Kidney epithelial cell (primary cell): ENCODE results near the gene HHATL. TPM values are rescaled to one million over a fixed set of nuclear protein-coding genes. Genes with fewer than 3 reads are reported as not detected.
"Not testable (repeated sequence)": the region's sequence is repeated elsewhere in the genome, so short reads cannot be mapped to it uniquely, and the experiment has no call there.

Experiments used
- DNase-seq: peaks from one replicate; pipeline ENCODE4 v3.0.0-alpha.2; 2010; ENCODE audit warnings: low read depth
- H3K27me3 ChIP-seq: 2 replicates; pipeline ENCODE4 v1.6.0; 2011; ENCODE audit warnings: low read length; ENCODE audit not compliant: control insufficient read depth, insufficient read depth
- H3K36me3 ChIP-seq: 2 replicates; pipeline ENCODE4 v1.5.1; 2011; ENCODE audit warnings: low read length; ENCODE audit not compliant: control insufficient read depth, insufficient read depth
- H3K4me3 ChIP-seq: 2 replicates; pipeline ENCODE4 v1.5.1; 2011; ENCODE audit warnings: low read depth, mild to moderate bottlenecking, control low read depth, low read length
- total RNA-seq: library from RNA; depleted of rRNA; stranded (reverse); fragments of >200 nt; gene quantifications from 2 replicates; pipeline ENCODE4 v1.2.3, GENCODE V29; 2015
- TF ChIP-seq, protein P1 (sequence below): IDR thresholded peaks from 2 replicates; pipeline ENCODE4 v1.5.1; 2011; ENCODE audit warnings: mild to moderate bottlenecking, moderate library complexity, low read length, control low read depth, inconsistent platforms; ENCODE audit not compliant: insufficient read depth, poor library complexity, severe bottlenecking

HHATL gene
- total RNA-seq, 1 donor from 2014 or later: not detected

DNA sequence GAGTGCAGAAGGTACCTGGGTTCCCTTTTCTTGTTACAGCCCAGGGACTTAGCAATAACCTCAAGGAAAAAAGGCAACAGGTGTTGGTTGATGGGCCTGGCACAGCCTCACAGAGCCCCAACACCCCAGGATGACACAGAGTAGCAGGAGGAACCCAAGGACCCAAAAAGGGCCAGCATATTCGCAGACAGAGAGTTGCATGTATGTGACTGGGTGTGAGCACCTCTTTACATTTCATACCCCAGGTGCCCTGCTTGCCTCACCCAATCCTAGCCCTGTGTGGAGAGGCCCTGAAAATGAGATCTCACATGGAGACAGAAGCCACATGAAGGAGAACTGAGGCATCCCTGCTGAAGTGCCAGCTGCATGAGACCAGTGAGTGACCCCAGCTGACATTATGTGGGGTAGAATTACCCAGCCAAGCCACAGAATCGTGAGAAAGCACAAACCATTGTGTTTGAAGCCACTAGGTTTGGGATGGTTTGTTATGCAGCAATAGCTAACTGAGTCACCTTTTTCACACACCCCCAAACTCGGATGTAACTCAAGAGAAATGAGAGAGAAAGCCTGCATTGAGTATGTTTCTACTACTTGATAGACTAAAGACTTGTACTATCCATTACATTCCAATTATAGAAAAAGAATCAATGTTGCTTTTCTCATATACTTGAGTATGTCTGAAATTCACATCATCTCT, 26.2 kb upstream of the HHATL start:
- peaks cover 7% of the 10 kb centered on the region for H3K27me3 ChIP-seq
- H3K4me3 ChIP-seq: no peak overlapping the region
- H3K36me3 ChIP-seq: no peaks in the 10 kb centered on the region
- TF ChIP-seq, protein P1, sequence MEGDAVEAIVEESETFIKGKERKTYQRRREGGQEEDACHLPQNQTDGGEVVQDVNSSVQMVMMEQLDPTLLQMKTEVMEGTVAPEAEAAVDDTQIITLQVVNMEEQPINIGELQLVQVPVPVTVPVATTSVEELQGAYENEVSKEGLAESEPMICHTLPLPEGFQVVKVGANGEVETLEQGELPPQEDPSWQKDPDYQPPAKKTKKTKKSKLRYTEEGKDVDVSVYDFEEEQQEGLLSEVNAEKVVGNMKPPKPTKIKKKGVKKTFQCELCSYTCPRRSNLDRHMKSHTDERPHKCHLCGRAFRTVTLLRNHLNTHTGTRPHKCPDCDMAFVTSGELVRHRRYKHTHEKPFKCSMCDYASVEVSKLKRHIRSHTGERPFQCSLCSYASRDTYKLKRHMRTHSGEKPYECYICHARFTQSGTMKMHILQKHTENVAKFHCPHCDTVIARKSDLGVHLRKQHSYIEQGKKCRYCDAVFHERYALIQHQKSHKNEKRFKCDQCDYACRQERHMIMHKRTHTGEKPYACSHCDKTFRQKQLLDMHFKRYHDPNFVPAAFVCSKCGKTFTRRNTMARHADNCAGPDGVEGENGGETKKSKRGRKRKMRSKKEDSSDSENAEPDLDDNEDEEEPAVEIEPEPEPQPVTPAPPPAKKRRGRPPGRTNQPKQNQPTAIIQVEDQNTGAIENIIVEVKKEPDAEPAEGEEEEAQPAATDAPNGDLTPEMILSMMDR: no peak
- DNase-seq: no peak

DNA sequence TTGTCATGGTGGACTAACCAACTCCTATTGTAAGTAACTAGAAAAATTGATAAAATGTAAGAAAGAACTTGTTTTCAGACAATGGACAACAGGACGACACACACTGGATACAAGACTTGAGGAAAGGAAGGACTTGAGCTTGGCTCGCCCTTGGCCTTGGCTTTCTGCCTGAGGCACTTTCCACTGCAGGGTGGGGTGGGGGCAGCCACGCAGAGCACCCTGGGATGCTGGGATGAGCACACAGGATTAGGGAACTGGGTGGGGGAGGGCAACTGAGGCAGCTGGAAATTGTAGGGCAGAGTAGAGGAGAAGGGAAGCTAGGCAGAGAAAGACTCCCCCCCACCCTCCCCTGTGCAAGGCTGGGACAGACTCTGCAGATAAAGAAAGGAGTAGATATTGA, 25.5 kb upstream of the HHATL start:
- Histone ChIP-seq H3K36me3 (no peaks in the 10 kb centered on the region), H3K27me3 (peaks cover 7% of the 10 kb centered on the region), H3K4me3 (no peak overlapping the region)
- DNase-seq: no peak
- TF ChIP-seq, protein P1: no peak

DNA sequence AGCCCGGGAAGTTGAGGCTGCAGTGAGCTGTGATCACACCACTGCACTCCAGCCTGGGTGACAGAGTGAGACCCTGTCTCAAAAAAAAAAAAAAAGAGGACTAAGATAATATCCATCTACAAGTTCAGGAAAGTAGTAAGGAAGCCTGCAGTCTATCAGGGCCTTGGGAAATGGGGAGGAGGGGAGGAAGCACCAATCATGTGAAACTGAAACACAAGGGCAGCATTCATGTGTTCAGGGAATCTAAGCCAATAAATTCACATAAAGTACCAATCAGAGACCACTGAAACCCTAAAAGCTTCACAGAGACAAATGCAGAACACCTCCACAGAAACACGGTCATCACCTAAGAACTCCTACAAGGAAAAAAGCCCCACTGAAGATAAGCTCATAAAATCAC, 22.9 kb upstream of the HHATL start:
- TF ChIP-seq, protein P1: no peak
- H3K27me3 ChIP-seq: peaks cover 7% of the 10 kb centered on the region
- no peak for DNase-seq
- no peak overlapping the region for H3K4me3 ChIP-seq
- no peaks in the 10 kb centered on the region for H3K36me3 ChIP-seq

DNA sequence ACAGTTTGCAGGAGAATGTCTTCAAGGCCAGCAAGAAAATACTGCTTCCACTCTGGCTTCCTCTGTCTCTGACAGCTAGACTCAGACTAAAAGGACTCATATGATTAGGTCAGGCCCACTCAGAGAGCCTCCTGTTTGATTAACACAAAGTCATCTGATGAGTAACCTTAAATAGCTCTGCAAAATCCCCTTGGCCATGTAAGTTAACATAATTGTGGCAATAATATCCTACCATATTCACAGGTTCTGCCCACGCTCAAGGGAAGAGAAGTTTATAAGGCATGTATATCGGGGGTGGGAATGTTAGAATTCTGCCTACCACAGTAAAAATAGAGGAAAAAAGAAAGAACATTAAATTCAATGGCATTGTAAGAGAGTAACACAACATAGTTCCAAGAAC, 20.6 kb upstream of the HHATL start:
- Histone ChIP-seq H3K27me3 (peaks cover 2% of the 10 kb centered on the region), H3K36me3 (no peaks in the 10 kb centered on the region), H3K4me3 (no peak overlapping the region)
- DNase-seq: no peak
- TF ChIP-seq, protein P1: no peak

DNA sequence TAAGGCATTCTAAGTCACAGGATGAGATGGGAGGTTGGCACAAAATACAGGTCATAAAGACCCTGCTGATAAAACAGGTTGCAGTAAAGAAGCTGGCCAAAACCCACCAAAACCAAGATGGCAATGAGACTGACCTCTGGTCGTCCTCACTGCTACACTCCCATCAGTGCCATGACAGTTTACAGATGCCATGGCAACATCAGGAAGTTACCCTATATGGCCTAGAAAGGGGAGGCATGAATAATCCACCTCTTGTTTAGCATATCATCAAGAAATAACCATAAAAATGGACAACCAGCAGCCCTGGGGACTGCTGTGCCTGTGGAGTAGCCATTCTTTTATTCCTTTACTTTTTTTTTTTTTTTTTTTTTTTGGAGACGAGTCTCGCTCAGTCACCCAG, 19.8 kb upstream of the HHATL start:
- not testable (repeated sequence) for H3K27me3 ChIP-seq, DNase-seq, H3K4me3 ChIP-seq, H3K36me3 ChIP-seq

DNA sequence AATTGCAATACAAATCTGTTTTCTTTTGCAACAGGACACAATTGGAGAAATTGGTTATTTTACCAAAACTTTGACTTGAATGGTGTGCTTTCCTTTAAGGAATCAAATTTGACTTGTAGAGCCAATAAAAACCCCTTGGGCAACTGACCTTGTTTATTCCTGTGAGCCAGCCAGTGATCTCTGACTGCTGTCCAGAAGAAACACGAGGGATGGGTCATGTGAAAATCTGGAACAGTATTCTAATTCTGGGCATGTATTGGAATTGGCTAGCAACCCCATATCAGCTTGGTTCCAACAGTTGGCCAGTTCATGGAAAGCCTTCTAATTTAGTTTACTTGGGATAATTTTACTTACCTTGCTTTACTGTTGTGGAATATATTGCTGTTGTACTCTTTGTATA, 19.1 kb upstream of the HHATL start:
- DNase-seq: no peak
- Histone ChIP-seq H3K36me3 (no peaks in the 10 kb centered on the region), H3K27me3 (peaks cover 2% of the 10 kb centered on the region), H3K4me3 (no peak overlapping the region)
- TF ChIP-seq, protein P1: no peak
